DMS153 treated with DMSO at 0.1 percent for 48 hours (cell line): ENCODE data around the gene FANCD2OS.
"Not testable (repeated sequence)": the region's sequence is repeated elsewhere in the genome, so short reads cannot be mapped to it uniquely, and the experiment has no call there.

Experiments used
- DNase-seq: peaks from one replicate; lab custom pipeline; 2025; ENCODE audit not compliant: unreplicated experiment; lab: John Stamatoyannopoulos, UW

FANCD2OS gene

DNA sequence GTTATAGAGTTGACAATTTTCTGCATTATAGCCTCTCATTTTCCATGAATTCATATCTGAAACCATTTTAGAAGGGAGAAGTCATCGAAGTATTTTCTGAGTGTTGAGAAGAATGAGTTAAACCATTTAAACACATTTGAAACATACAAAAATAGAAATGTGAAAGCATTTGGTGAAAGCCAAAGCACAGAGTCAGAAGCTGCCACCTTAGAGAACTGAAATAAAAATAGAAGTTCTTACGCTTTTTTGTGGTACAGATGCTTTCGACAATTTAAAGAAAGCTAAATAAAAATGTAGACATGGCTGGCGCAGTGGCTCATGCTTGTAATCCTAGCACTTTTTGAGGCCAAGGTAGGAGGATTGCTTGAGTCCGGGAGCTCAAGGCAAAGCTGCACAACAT lies 9.0 kb downstream of the FANCD2OS start:
- DNase-seq: no peak

DNA sequence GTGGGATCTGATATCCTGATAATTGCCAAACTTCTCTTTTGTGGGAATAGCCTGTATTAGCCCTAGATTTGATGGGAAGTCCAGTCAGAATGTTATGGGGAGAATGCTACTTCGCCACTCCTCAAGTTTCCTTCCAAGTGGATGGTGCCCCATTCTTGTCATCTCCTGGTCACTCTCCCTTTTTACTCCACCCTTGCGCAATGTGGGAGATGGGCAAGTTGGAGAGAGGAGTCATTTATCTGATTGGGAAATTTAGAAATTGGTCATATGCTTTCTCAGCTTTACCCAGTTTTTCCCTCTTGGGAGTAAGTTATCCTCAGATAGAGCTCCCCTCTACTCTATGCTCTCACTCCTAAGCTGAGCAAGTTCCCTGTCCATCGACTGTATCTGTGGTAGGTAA lies 14.4 kb downstream of the FANCD2OS start:
- DNase-seq: no peak

DNA sequence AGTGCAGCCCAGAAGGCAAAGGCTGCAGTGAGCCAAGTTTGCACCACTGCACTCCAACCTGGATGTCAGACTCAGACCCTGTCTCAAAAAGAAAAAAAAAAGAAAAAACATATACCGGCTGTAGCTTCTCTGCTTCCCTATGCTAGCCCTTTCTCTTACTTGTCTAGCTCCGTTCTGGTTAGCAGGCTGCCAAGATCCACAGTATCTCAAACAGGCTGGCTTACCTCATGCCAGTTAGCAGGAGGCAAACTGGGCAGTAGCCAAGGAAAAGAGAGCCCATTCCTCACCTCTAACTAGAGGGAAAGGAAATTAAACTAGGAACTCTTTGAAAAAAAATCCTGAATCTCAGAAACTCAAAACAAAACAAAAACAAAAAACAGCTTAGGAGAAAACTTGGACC lies 16.7 kb downstream of the FANCD2OS start:
- DNase-seq: not testable (repeated sequence)

DNA sequence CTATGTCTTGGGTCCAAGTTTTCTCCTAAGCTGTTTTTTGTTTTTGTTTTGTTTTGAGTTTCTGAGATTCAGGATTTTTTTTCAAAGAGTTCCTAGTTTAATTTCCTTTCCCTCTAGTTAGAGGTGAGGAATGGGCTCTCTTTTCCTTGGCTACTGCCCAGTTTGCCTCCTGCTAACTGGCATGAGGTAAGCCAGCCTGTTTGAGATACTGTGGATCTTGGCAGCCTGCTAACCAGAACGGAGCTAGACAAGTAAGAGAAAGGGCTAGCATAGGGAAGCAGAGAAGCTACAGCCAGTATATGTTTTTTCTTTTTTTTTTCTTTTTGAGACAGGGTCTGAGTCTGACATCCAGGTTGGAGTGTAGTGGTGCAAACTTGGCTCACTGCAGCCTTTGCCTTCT lies 17.3 kb downstream of the FANCD2OS start:
- DNase-seq: not testable (repeated sequence)

DNA sequence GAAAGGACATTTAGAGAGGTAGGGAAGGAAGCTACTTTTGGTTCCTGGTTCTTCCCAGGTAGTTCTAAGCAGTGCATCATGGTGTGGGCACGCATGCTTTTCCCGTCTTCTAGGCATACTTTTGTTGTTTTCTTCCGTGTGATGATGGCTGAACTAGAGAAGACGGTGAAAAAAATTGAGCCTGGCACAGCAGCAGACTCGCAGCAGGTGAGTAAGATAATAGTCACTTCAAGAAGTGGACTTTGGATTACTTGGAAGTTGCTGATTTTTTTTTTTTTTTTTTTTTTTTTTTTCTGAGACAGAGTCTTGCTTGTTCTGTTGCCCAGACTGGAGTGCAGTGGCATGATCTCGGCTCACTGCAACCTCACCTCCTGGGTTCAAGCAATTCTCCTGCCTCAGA lies 17.9 kb downstream of the FANCD2OS start:
- DNase-seq: no peak

DNA sequence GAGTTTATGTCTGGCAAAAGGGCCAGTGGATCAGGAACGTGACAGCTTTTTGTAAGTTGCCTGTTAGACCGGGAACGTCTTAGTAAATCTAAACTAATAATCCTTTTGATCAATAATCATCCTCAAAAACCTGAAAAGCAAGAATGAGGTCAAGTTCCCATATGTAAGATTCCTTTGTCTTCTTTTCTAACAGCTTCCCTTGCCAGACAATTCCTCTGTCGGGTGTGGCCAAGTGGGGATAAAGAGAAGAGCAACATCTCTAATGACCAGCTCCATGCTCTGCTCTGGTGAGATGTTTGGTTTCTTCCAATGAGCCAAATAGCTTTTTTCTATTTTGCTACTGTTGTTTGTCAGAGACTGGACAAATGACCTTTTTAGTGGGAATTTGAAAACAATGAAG lies 19.8 kb downstream of the FANCD2OS start:
- no peak for DNase-seq

DNA sequence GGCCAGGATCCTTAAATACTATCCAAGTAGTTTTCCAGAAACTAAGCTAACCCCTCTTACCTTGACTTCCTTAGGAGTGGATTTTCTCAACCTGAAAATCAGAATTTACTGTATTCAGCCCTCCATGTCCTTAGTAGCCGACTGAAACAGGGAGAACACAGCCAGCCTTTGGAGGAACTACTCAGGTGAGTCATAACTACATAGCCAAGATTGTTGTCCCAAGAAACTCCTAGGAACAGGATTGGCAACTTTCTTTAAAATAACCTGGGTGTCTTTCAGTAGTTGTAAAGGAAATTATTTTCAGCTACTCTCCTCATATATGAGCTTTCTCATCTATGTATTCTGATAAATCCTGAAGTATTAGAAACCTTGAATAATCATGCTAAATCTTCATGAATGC lies 22.3 kb downstream of the FANCD2OS start:
- DNase-seq: no peak

DNA sequence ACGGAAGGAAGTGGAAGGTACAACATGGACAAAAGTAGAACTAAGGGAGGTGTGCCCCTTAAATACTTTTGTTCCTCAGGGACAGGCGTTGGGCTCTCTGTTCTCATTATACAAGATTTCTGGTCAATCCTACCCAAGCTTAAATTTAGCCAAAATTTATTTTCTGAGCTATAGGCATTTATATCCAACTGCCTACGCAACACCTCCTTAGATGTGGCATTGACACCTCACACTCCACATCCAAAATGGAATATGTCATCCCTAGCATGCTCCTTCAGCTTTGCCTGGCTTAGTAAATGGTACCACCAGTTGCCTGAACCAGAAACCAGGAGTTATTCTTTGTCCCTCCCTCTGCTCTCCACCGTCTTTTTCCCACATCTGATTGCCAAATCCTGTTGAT lies 26.2 kb downstream of the FANCD2OS start:
- DNase-seq: no peak

DNA sequence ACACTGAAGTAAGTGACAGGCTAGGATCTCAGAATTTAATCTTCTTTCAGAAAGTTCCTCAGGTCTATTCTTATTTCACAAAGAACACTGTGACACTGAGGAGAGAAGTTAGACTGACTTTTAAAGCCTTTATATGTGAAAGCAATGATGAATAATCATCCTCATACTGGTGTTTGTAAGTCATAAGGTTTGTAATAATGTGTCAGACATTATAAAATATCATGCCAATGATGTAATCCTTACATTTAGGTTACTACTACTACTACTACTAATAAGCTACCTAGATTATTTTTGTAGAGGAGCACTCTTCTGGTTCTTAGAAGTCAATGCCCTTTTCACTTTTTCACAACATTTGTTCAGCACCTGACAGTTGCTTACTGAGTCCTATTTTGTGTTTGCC lies 33.4 kb downstream of the FANCD2OS start:
- DNase-seq: no peak

DNA sequence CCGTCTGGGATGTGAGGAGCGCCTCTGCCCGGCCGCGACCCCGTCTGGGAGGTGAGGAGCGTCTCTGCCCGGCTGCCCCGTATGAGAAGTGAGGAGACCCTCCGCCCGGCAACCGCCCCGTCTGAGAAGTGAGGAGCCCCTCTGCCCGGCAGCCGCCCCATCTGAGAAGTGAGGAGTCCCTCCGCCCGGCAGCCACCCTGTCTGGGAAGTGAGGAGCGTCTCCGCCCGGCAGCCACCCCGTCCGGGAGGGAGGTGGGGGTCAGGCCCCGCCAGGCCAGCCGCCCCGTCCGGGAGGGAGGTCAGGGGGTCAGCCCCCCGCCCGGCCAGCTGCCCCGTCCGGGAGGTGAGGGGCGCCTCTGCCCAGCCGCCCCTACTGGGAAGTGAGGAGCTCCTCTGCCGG lies 38.0 kb downstream of the FANCD2OS start:
- not testable (repeated sequence) for DNase-seq

DNA sequence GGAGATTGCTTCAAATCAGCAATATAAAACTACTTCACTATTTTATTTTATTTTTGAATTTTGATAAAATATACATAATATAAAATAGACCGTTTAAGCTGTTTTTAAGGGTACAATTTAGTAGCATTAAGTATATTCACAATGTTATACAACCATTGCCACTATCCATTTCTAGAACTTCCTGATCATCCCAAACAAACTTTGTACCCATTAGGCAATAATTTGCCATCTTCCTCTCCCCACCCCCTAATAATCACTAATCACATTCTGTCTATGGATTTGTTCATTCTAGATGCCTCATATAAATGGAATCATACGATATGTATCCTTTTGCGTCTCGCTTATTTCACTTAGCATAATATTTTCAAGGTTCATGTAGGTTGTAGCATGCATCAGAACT lies 53.0 kb downstream of the FANCD2OS start:
- DNase-seq: no peak
